GM04503 (cell line): ENCODE results near the gene NBAS.

Source experiments
- DNase-seq: peaks from one replicate; pipeline ENCODE4 v3.0.0-alpha.2; 2012; ENCODE audit warnings: low read depth

Gene NBAS

DNA sequence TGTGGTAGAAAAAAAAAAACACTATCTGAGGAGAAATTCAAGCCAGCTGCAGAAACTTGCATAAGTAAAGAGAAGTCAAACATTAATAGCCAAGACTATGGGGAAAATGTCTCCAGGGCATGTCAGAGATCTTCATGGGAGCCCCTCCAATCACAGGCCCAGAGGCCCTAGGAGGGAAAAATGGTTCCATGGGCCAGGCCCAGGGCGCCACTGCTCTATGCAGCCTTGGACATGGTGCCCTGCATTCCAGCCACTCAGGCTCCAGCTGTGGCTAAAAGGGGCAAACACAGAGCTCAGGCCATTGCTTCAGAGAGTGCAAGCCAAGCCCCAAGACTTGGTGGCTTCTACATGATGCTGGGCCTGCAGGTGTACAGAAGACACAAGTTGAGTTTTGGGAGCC is 354.7 kb downstream of the NBAS start:
- DNase-seq, result no peak

DNA sequence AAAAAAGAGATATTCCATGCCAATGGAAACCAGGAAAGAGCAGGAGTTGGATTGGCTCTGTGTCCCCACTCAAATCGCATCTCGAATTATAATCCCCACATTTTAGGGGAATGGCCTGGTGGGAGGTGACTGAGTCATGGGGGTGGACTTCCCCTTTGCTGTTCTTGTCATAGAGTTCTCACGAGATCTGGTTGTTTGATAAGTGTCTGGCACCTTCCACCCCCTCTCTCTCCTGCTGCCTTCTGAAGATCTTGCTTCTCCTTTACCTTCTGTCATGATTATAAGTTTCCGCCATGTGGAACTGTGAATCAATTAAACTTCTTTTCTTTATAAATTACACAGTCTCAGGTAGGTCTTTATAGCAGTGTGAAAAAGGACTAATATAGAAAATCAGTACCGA is 355.6 kb downstream of the NBAS start:
- no peak for DNase-seq

DNA sequence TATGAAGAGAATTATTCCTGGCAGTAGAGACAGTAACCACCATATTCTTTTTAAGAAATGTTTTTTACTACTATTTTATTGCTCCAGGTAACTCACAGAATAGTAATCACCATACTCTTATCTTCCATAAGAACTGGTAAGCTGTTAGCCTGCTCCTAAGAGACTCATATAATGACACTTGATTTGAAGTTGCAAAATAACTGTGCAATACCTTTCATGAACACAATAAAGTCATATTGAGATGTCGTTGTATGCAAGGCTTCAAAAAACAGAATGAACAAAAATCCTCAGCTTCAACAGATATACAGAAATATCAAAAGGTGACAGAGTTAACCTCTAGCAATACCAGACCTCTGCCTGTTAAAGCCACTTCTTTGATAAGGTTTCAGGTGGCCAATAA is 360.1 kb downstream of the NBAS start:
- DNase-seq, result no peak

- no peak for DNase-seq
Observed at GRCh38 chr2:15200581-15200980, 360.6 kb downstream of the NBAS start.

- DNase-seq, result no peak
Observed at GRCh38 chr2:15198051-15198450, 363.1 kb downstream of the NBAS start.

DNA sequence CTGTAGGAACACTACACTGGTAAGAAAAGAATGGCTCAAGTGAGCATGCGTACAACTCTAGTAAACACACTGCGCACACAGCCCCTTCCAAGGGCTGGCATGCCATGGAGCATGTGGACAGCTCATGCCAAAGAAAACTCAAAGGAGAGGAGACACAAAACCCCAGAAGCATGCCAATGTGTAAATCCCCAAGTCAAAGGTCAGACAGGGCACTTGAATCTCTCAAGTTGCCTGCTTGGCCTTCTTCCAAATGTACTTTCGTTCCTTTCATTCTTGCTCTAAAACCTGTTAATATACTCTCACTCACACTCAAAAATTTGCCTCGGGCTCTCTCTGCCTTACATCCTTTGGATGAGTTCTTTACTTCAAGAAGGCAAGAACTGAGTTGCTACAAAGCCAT is 365.3 kb downstream of the NBAS start:
- no peak for DNase-seq

DNA sequence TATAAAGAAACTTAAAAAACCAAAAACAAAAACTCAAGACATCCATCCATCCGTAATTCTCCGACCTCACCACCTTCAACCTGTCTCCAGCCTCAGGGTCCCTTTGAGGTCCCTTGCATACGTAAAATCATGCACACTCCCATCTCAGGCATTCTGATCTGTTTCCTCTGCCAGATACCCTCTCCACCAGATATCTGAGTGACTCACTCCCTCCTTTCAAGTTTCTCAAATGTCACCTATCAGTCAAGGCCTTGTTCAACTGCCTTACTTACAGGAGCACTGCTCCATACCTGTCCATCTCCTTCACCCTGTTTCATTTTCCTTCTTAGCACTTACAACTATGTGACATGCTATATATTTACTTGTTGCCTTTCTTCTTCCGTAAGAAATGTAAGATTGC is 369.3 kb downstream of the NBAS start:
- DNase-seq, result no peak

- DNase-seq, result peak; percentile 29
Observed at GRCh38 chr2:15189216-15189615, 371.9 kb downstream of the NBAS start.

- no peak for DNase-seq
Observed at GRCh38 chr2:15187702-15188101, 373.4 kb downstream of the NBAS start.

GRCh38 chr2:15186118-15186517 is 375.0 kb downstream of the NBAS start:
- no peak for DNase-seq

GRCh38 chr2:15184491-15184890 is 376.6 kb downstream of the NBAS start:
- no peak for DNase-seq

DNA sequence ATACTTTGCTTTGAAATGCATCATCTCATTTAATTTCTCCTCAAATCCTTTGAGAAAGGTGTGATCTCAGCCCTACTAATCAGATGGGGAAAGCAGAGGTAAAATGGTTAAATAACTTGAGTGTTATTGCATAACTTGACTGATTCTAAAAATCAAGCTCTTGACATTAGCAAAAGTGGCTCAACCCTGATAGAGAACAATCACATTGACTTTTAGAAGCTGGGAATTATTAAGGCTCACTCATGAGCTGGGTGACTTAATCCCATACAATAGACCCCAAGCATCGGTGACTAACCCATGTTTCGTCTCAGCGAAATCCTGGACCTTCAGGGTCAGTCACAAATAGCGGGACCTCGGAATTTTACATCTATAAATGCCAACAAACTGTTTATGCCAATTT is 378.9 kb downstream of the NBAS start:
- DNase-seq, result no peak

GRCh38 chr2:15181092-15181745 is 379.9 kb downstream of the NBAS start:
- no peak for DNase-seq

DNA sequence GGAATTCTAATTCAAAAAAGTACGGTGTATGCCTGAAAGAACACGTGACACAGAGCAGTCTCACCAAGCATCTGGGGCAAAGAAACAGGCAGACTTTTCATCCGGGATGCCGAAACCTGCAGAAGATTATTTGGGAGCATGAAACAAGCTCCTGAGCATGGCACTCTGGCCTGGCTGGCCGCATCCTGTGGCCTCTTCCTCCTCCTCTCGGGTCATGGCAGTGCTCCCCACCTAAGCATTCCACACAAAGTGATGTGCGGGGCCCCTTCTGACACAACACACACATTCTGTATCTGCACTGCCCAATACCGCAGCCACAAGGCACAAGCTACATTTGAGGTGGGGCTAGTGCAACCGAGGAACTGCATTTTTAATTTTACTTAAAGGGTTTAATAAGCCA is 380.8 kb downstream of the NBAS start:
- DNase-seq, result no peak

- no peak for DNase-seq
Observed at GRCh38 chr2:15178946-15179345, 382.2 kb downstream of the NBAS start.

GRCh38 chr2:15177103-15177502 is 384.0 kb downstream of the NBAS start:
- DNase-seq, result no peak

DNA sequence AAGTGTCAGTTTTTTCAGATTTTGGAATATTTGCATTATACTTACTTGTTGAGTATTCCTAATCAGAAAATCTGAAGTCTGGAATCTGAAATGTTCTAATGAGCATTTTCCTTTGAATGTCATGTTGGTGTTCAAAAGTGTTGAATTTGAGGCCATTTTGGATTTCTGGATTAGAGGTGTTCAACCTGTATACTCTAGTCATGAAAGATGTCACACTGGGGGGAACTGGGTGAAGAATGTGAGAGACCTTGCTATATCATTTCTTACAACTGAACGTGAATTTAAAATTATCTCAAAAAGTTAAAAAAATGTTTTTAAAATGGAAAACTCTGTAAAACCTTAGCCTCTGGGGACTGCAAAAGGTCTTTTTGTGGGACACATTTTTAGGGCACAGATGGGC is 384.5 kb downstream of the NBAS start:
- no peak for DNase-seq

DNA sequence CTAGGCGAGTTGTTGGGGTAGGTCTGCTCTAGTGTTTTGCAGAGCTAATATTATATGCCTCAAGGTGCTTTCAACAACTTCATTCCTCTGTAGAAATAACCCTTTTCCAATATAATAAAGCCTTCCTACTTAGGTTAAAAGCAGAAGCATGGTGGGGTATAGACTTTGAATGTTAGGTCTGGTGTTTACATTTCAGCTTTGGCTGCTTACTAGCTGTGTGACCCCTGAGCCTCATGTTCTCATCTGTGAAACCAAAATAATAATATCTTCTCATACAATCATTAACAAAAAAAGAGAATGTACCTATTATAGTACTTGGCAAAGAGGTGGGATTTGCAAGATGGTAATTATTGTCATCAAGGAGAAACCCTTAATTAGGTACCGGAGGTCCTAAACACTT is 386.6 kb downstream of the NBAS start:
- DNase-seq, result no peak

GRCh38 chr2:15173501-15173900 is 387.6 kb downstream of the NBAS start:
- DNase-seq, result no peak

- DNase-seq, result no peak
Observed at GRCh38 chr2:15172825-15173224, 388.3 kb downstream of the NBAS start.

DNA sequence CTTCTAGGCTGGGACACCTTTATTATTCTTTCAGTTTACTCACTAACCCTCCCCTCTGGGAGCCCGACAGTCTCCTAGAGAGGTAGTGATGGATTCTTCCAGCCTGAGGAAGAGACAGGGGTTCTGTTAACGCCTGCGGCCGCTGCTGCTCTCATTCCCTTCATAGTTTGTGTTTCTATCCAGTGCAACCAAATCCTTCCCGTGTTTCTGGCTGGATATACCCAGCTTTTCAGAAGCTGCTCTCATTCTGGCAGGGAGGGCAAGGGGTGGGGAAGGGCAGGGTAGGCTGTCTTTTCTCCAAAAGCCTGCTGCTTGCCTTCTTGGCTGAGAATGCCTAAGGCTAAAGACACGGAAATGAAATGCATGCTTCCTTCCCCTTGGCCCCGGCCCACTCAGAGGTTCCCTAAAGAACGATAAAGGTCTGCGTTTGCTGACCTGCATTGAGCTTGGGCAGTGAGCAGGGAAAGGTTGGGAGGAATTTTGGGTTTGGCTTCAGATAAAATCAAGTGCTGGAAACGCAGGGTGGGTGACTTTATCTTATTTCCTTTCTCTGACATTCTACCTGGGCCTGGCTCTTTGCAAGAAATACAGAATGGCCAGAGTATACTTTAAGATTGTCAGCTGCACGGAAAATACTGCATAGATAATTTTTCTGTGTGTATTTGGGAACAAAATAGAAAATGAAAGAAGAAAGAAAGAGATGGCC is 390.9 kb downstream of the NBAS start:
- no peak for DNase-seq

- DNase-seq, result peak; percentile 91
Observed at GRCh38 chr2:15169326-15170069, 391.6 kb downstream of the NBAS start.

DNA sequence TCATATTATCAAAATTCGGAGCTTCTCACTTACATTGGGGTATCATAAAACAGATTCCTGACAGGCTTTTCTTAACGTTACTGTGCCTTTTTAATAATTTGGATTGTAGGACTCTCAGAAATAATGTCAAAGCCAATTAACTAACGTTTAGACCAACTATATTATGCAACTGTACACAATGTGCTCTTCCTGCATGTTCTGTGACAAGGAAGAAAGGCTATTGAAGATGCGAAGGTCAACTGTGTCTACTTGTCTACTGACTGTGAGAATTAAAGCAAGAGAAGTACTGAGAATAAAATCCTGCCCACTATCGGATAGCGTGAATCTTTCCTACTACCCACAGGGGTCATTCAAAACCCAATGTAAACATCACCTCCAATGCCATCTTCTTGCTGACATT is 393.0 kb downstream of the NBAS start:
- DNase-seq, result no peak
